ENCODE data around the gene RBP2. TPM values are rescaled to one million over a fixed set of nuclear protein-coding genes. Genes with fewer than 3 reads are reported as not detected.

RBP2 gene
- polyA plus RNA-seq (2013, experiment 1 of 2) = not detected
- not detected for polyA plus RNA-seq (2013, experiment 2 of 2)

DNA sequence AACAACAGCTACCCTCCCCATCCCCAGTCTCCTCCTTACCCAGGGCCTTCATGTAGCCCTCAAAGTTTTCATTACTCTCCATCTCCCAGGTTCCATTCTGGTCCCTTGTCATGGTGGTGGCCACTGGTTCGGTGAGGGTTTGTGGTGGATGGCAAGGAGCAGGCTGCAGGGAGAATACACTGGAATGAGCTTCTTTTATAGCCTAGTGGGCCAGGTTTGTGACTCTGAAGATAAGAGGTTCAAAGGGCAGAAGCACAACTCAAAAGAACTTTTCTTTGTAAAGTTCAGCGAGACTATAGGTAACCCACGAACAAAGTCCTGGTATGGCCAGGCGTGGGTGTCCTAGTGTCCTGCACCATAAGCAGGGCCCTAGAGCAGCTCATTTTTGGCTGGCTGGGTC is at the start of gene RBP2:
Gene RBP2, minus strand, starts transcription at position 169 of the 400 bp plus-strand sequence. Its CDS starts 57 bp downstream, at position 112.
- Histone ChIP-seq H2BK120ac (ENCODE audit: low read depth, low read length) (no peak within 1 kb of the TSS), H3K4ac (ENCODE audit: low read length) (no peak within 1 kb of the TSS), H4K91ac (ENCODE audit: low read depth, low read length, poor library complexity) (no peak within 1 kb of the TSS), H2BK12ac (ENCODE audit: low read length) (no peak within 1 kb of the TSS), H2AK5ac (ENCODE audit: low read depth, low read length) (no peak within 1 kb of the TSS), H2BK15ac (ENCODE audit: low read length) (no peak within 1 kb of the TSS), H3K18ac (ENCODE audit: low read length) (no peak within 1 kb of the TSS), H3K27me3 (ENCODE audit: control insufficient read depth in 3 of 3, insufficient read depth in 3 of 3, low read depth in 1 of 3, low read length in 3 of 3) (peaks cover 0 to 2% (median 0%) of the 10 kb centered on the region in 3 experiments), H3K4me2 (ENCODE audit: insufficient read depth, low read length, poor library complexity, severe bottlenecking) (no peak within 1 kb of the TSS), H3K79me1 (ENCODE audit: low read depth, low read length) (no peaks in the 10 kb centered on the region), H3K4me3 (ENCODE audit: low read length in 2 of 2) (no peak within 1 kb of the TSS), H4K8ac (ENCODE audit: low read depth, low read length) (no peak within 1 kb of the TSS), H3K9me3 (replicated peaks in 1 of 2; ENCODE audit: control insufficient read depth in 2 of 2, insufficient read depth in 1 of 2, low read depth in 1 of 2, low read length in 2 of 2) (peaks cover 0 to 6% of the 10 kb centered on the region in 2 donors), H3K27ac (replicated peaks; ENCODE audit: low read length) (no peak within 1 kb of the TSS), H3K36me3 (replicated peaks in 1 of 2; ENCODE audit: control insufficient read depth in 2 of 2, insufficient read depth in 2 of 2, low read length in 2 of 2) (no peaks in the 10 kb centered on the region), H3K14ac (ENCODE audit: low read length) (no peak within 1 kb of the TSS), H3K23ac (ENCODE audit: low read depth, low read length, poor library complexity) (no peak within 1 kb of the TSS), H2BK5ac (ENCODE audit: low read length) (no peak within 1 kb of the TSS), H3K4me1 (ENCODE audit: control insufficient read depth in 2 of 2, insufficient read depth in 1 of 2, low read depth in 1 of 2, low read length in 2 of 2) (no peaks in the 10 kb centered on the region), H2AFZ (ENCODE audit: low read length) (no peak within 1 kb of the TSS), H3K9ac (ENCODE audit: low read depth, low read length, poor library complexity) (no peak within 1 kb of the TSS)
- DNase-seq (ENCODE audit: low spot score) = no peak
- no CpG with 5 or more reads among the region's 4 CpGs for WGBS, 2 donors (ENCODE audit: extremely low coverage in 2 of 2, insufficient read length in 2 of 2, insufficient replicate concordance in 1 of 2)

DNA sequence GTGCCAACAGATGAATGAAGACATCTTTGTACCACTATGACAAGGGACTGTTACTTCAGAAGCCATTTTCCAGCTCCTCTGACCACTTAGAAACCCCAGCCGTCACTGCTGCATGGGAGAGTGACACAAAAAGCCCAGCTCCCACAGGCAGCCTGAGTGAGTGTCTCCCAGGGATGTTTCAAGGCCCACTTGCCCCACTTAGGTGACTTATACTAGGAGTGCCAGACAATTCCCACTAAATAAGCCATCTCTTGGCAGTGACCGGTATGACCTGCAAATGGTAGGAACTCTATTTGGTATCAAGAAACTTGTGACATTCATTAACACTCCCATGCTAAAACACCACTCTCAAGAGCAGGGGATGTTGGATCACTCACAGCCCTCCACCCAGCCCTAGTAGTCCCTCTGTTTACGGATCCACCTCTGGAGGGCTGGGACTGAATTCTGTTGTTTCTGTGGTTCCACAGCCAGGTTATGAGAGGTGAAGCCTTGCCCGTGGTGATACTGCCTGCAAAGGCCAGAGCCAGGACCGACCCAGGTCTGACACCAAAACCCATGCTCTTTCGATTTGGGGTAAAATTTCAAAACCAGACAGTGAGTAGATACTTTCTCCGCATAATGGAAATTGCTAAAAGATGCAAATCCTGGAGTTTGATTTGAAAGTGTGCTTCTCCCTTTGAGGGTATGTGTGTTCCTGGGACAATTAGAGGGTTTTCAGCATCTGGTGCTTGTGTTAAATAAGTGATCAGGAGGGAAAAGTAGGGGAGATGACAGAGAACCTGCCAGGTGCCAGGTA is 48.7 kb upstream of the RBP2 start:
- Histone ChIP-seq H3K4ac (ENCODE audit: low read length) (no peak overlapping the region), H2BK5ac (ENCODE audit: low read length) (no peak overlapping the region), H3K4me3 (ENCODE audit: low read length in 2 of 2) (no peak overlapping the region), H4K91ac (ENCODE audit: low read depth, low read length, poor library complexity) (no peak overlapping the region), H3K27ac (replicated peaks; ENCODE audit: low read length) (no peak overlapping the region), H2AFZ (ENCODE audit: low read length) (no peak overlapping the region), H4K8ac (ENCODE audit: low read depth, low read length) (no peak overlapping the region), H2AK5ac (ENCODE audit: low read depth, low read length) (no peak overlapping the region), H3K9ac (ENCODE audit: low read depth, low read length, poor library complexity) (no peak overlapping the region), H3K4me2 (ENCODE audit: insufficient read depth, low read length, poor library complexity, severe bottlenecking) (no peak overlapping the region), H3K18ac (ENCODE audit: low read length) (no peak overlapping the region), H2BK15ac (ENCODE audit: low read length) (no peak overlapping the region), H2BK120ac (ENCODE audit: low read depth, low read length) (no peak overlapping the region), H3K14ac (ENCODE audit: low read length) (no peak overlapping the region), H2BK12ac (ENCODE audit: low read length) (no peak overlapping the region), H3K23ac (ENCODE audit: low read depth, low read length, poor library complexity) (no peak overlapping the region), H3K4me1 (ENCODE audit: control insufficient read depth in 2 of 2, insufficient read depth in 1 of 2, low read depth in 1 of 2, low read length in 2 of 2) (no peaks in the 10 kb centered on the region), H3K27me3 (ENCODE audit: control insufficient read depth in 3 of 3, insufficient read depth in 3 of 3, low read depth in 1 of 3, low read length in 3 of 3) (peaks cover 0 to 2% (median 0%) of the 10 kb centered on the region in 3 experiments), H3K9me3 (replicated peaks in 1 of 2; ENCODE audit: control insufficient read depth in 2 of 2, insufficient read depth in 1 of 2, low read depth in 1 of 2, low read length in 2 of 2) (peaks cover 0 to 3% of the 10 kb centered on the region in 2 donors), H3K36me3 (replicated peaks in 1 of 2; ENCODE audit: control insufficient read depth in 2 of 2, insufficient read depth in 2 of 2, low read length in 2 of 2) (no peaks in the 10 kb centered on the region), H3K79me1 (ENCODE audit: low read depth, low read length) (no peaks in the 10 kb centered on the region)
- DNase-seq (ENCODE audit: low spot score) = no peak
- no CpG with 5 or more reads among the region's 7 CpGs for WGBS, 2 donors (ENCODE audit: extremely low coverage in 2 of 2, insufficient read length in 2 of 2, insufficient replicate concordance in 1 of 2)

DNA sequence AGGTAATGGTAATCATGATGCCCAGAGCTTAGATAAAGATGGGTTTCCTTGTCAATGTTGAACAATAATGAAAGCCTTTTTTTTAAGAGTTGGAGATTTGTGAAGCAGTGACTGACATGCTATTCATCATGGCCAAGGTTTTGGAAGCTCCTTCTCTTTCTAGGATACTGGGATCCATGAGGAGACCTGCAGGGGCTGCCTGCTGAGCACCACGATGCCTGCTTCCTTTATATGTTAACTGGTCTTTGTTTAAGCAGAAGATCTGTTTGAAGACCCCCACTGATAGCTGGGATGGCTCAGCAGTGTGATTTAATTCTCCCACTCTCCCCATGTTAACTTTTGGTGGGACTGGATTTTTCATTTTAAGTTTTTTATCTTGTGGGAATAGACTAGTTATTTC is 47.4 kb upstream of the RBP2 start:
- no peak overlapping the region for H3K18ac ChIP-seq (ENCODE audit: low read length)
- no peak overlapping the region for H2BK5ac ChIP-seq (ENCODE audit: low read length)
- no peaks in the 10 kb centered on the region for H3K4me1 ChIP-seq (ENCODE audit: control insufficient read depth in 2 of 2, insufficient read depth in 1 of 2, low read depth in 1 of 2, low read length in 2 of 2)
- no peak overlapping the region for H3K27ac ChIP-seq (replicated peaks; ENCODE audit: low read length)
- no peaks in the 10 kb centered on the region for H3K79me1 ChIP-seq (ENCODE audit: low read depth, low read length)
- peaks cover 0 to 3% of the 10 kb centered on the region in 2 donors for H3K9me3 ChIP-seq (replicated peaks in 1 of 2; ENCODE audit: control insufficient read depth in 2 of 2, insufficient read depth in 1 of 2, low read depth in 1 of 2, low read length in 2 of 2)
- H4K91ac ChIP-seq (ENCODE audit: low read depth, low read length, poor library complexity) = no peak overlapping the region
- no peak for DNase-seq (ENCODE audit: low spot score)
- no peak overlapping the region for H2BK120ac ChIP-seq (ENCODE audit: low read depth, low read length)
- no peak overlapping the region for H2BK12ac ChIP-seq (ENCODE audit: low read length)
- no peak overlapping the region for H2AK5ac ChIP-seq (ENCODE audit: low read depth, low read length)
- no peak overlapping the region for H3K9ac ChIP-seq (ENCODE audit: low read depth, low read length, poor library complexity)
- H3K4me2 ChIP-seq (ENCODE audit: insufficient read depth, low read length, poor library complexity, severe bottlenecking) = no peak overlapping the region
- no peak overlapping the region for H3K4ac ChIP-seq (ENCODE audit: low read length)
- no peak overlapping the region for H3K4me3 ChIP-seq (ENCODE audit: low read length in 2 of 2)
- H2AFZ ChIP-seq (ENCODE audit: low read length) = no peak overlapping the region
- H3K36me3 ChIP-seq (replicated peaks in 1 of 2; ENCODE audit: control insufficient read depth in 2 of 2, insufficient read depth in 2 of 2, low read length in 2 of 2) = no peaks in the 10 kb centered on the region
- no peak overlapping the region for H4K8ac ChIP-seq (ENCODE audit: low read depth, low read length)
- no peak overlapping the region for H2BK15ac ChIP-seq (ENCODE audit: low read length)
- H3K14ac ChIP-seq (ENCODE audit: low read length) = no peak overlapping the region
- no peak overlapping the region for H3K23ac ChIP-seq (ENCODE audit: low read depth, low read length, poor library complexity)
- H3K27me3 ChIP-seq (ENCODE audit: control insufficient read depth in 3 of 3, insufficient read depth in 3 of 3, low read depth in 1 of 3, low read length in 3 of 3) = peaks cover 0 to 2% (median 0%) of the 10 kb centered on the region in 3 experiments
- no CpG with 5 or more reads among the region's 1 CpG for WGBS, 2 donors (ENCODE audit: extremely low coverage in 2 of 2, insufficient read length in 2 of 2, insufficient replicate concordance in 1 of 2)

DNA sequence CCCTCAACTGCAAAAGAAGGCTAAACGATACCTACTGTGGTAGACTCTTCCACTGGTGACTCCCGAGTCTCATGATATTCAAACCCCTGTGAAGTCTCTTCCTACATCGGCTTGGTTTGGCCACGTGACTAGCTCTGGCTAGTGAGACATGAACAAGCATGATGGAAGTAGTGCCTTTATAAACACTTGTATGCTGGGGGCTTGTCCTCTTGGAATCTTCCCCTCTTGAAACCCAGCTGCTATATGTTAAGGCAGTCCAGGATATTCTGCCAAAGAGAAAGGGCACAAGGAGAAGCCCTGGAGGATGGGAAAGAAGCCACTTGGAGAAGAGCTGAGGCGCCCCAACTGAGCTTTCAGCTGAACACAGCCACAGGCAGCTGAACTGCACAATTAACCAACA is 46.9 kb upstream of the RBP2 start:
- no peak overlapping the region for H3K4me2 ChIP-seq (ENCODE audit: insufficient read depth, low read length, poor library complexity, severe bottlenecking)
- H3K36me3 ChIP-seq (replicated peaks in 1 of 2; ENCODE audit: control insufficient read depth in 2 of 2, insufficient read depth in 2 of 2, low read length in 2 of 2) = no peaks in the 10 kb centered on the region
- no peak overlapping the region for H2BK12ac ChIP-seq (ENCODE audit: low read length)
- no peak overlapping the region for H4K91ac ChIP-seq (ENCODE audit: low read depth, low read length, poor library complexity)
- H2AFZ ChIP-seq (ENCODE audit: low read length) = no peak overlapping the region
- H2BK120ac ChIP-seq (ENCODE audit: low read depth, low read length) = no peak overlapping the region
- peaks cover 0 to 2% (median 0%) of the 10 kb centered on the region in 3 experiments for H3K27me3 ChIP-seq (ENCODE audit: control insufficient read depth in 3 of 3, insufficient read depth in 3 of 3, low read depth in 1 of 3, low read length in 3 of 3)
- H3K9ac ChIP-seq (ENCODE audit: low read depth, low read length, poor library complexity) = no peak overlapping the region
- no CpG with 5 or more reads among the region's 5 CpGs for WGBS, 2 donors (ENCODE audit: extremely low coverage in 2 of 2, insufficient read length in 2 of 2, insufficient replicate concordance in 1 of 2)
- H3K14ac ChIP-seq (ENCODE audit: low read length) = no peak overlapping the region
- no peak overlapping the region for H4K8ac ChIP-seq (ENCODE audit: low read depth, low read length)
- no peak overlapping the region for H3K27ac ChIP-seq (replicated peaks; ENCODE audit: low read length)
- no peaks in the 10 kb centered on the region for H3K79me1 ChIP-seq (ENCODE audit: low read depth, low read length)
- H3K4me3 ChIP-seq (ENCODE audit: low read length in 2 of 2) = no peak overlapping the region
- no peak overlapping the region for H3K18ac ChIP-seq (ENCODE audit: low read length)
- H3K4me1 ChIP-seq (ENCODE audit: control insufficient read depth in 2 of 2, insufficient read depth in 1 of 2, low read depth in 1 of 2, low read length in 2 of 2) = no peaks in the 10 kb centered on the region
- no peak overlapping the region for H2BK5ac ChIP-seq (ENCODE audit: low read length)
- H2AK5ac ChIP-seq (ENCODE audit: low read depth, low read length) = no peak overlapping the region
- H3K9me3 ChIP-seq (replicated peaks in 1 of 2; ENCODE audit: control insufficient read depth in 2 of 2, insufficient read depth in 1 of 2, low read depth in 1 of 2, low read length in 2 of 2) = peaks cover 0 to 3% of the 10 kb centered on the region in 2 donors
- no peak overlapping the region for H3K23ac ChIP-seq (ENCODE audit: low read depth, low read length, poor library complexity)
- DNase-seq (ENCODE audit: low spot score) = no peak
- H3K4ac ChIP-seq (ENCODE audit: low read length) = no peak overlapping the region
- H2BK15ac ChIP-seq (ENCODE audit: low read length) = no peak overlapping the region
